Liver (tissue), 9 donors: ENCODE data around the gene WBP1. TPM values are rescaled to one million over a fixed set of nuclear protein-coding genes. Genes with fewer than 3 reads are reported as not detected.

Source experiments
- DNase-seq: peaks from one replicate; pipeline ENCODE4 v3.0.0-alpha.2; 2017; ENCODE audit warnings: low spot score
- H3K27ac ChIP-seq, 2 donors: one replicate each; pipeline ENCODE4 v1.7.0; 2013; ENCODE audit warnings: inconsistent platforms in 2 of 2, low read length in 2 of 2, control low read depth in 1 of 2, low read depth in 1 of 2, mild to moderate bottlenecking in 1 of 2
- H3K27me3 ChIP-seq, 4 donors: one replicate each; pipeline versions ENCODE4 v1.6.1 to v1.7.0; 2013; ENCODE audit warnings: low read length in 3 of 4, inconsistent platforms in 1 of 4, mild to moderate bottlenecking in 1 of 4, moderate library complexity in 1 of 4; ENCODE audit not compliant: control insufficient read depth in 4 of 4, insufficient read depth in 4 of 4
- H3K36me3 ChIP-seq, 4 donors: one replicate each; pipeline versions ENCODE4 v1.6.1 to v1.7.0; 2013; ENCODE audit warnings: low read length in 3 of 4, mild to moderate bottlenecking in 3 of 4, low read depth in 1 of 4, moderate library complexity in 1 of 4; ENCODE audit not compliant: control insufficient read depth in 4 of 4, insufficient read depth in 3 of 4
- H3K4me1 ChIP-seq, 4 donors: one replicate each; pipeline versions ENCODE4 v1.6.1 to v1.7.0; 2013; ENCODE audit warnings: low read length in 3 of 4, mild to moderate bottlenecking in 3 of 4, moderate library complexity in 1 of 4; ENCODE audit not compliant: control insufficient read depth in 4 of 4, insufficient read depth in 4 of 4
- H3K4me3 ChIP-seq, 3 donors: one replicate each; pipeline versions ENCODE4 v1.6.1 to v1.7.0; 2013; ENCODE audit warnings: low read length in 3 of 3, control low read depth in 1 of 3, low read depth in 1 of 3, mild to moderate bottlenecking in 1 of 3
- H3K9ac ChIP-seq, 2 donors: one replicate each; pipeline ENCODE4 v1.7.0; 2013; ENCODE audit warnings: low read length in 2 of 2, mild to moderate bottlenecking in 2 of 2, moderate library complexity in 2 of 2, control low read depth in 1 of 2, low read depth in 1 of 2
- H3K9me3 ChIP-seq, 4 donors: one replicate each; pipeline versions ENCODE4 v1.6.1 to v1.7.0; 2013; ENCODE audit warnings: low read length in 3 of 4; ENCODE audit not compliant: control insufficient read depth in 4 of 4
- ATF3 ChIP-seq: IDR thresholded peaks from 2 replicates; pipeline ENCODE4 v1.6.1; 2016; ENCODE audit warnings: antibody characterized with exemption
- FOXA1 ChIP-seq: IDR thresholded peaks from 2 replicates; pipeline ENCODE4 v1.6.1; 2016; ENCODE audit warnings: antibody characterized with exemption
- FOXA2 ChIP-seq: IDR thresholded peaks from 2 replicates; pipeline ENCODE4 v1.6.1; 2016; ENCODE audit warnings: antibody characterized with exemption
- GABPA ChIP-seq, 2 donors: IDR thresholded peaks in 1 of 2; conservative IDR thresholded peaks in 1 of 2; 2 replicates each; pipeline ENCODE4 v1.6.1; 2016; ENCODE audit warnings: antibody characterized with exemption in 2 of 2, mild to moderate bottlenecking in 1 of 2, moderate library complexity in 1 of 2
- HNF4A ChIP-seq, 2 donors: conservative IDR thresholded peaks; 2 replicates each; pipeline ENCODE4 v1.6.1; 2016; ENCODE audit warnings: antibody characterized with exemption in 2 of 2, mild to moderate bottlenecking in 2 of 2
- HNF4G ChIP-seq: IDR thresholded peaks from 2 replicates; pipeline ENCODE4 v1.6.1; 2016; ENCODE audit warnings: antibody characterized with exemption
- JUND ChIP-seq, 2 donors: IDR thresholded peaks; 2 replicates each; pipeline ENCODE4 v1.6.1; 2016; ENCODE audit warnings: antibody characterized with exemption in 2 of 2
- MAX ChIP-seq: IDR thresholded peaks from 2 replicates; pipeline ENCODE4 v1.6.1; 2016; ENCODE audit warnings: antibody characterized with exemption
- NR2F2 ChIP-seq: IDR thresholded peaks from 2 replicates; pipeline ENCODE4 v1.6.1; 2016; ENCODE audit warnings: antibody characterized with exemption
- RAD21 ChIP-seq, 2 donors: IDR thresholded peaks; 2 replicates each; pipeline ENCODE4 v1.6.1; 2016; ENCODE audit warnings: antibody characterized with exemption in 2 of 2, mild to moderate bottlenecking in 2 of 2
- REST ChIP-seq: IDR thresholded peaks from 2 replicates; pipeline ENCODE4 v1.6.1; 2016; ENCODE audit warnings: antibody characterized with exemption, mild to moderate bottlenecking
- RXRA ChIP-seq, 2 donors: IDR thresholded peaks; 2 replicates each; pipeline ENCODE4 v1.6.1; 2017 to 2018; ENCODE audit warnings: antibody characterized with exemption in 2 of 2, mild to moderate bottlenecking in 1 of 2
- SP1 ChIP-seq: IDR thresholded peaks from 2 replicates; pipeline ENCODE4 v1.6.1; 2018; ENCODE audit warnings: antibody characterized with exemption, mild to moderate bottlenecking
- TAF1 ChIP-seq: conservative IDR thresholded peaks from 2 replicates; pipeline ENCODE4 v1.6.1; 2016; ENCODE audit warnings: antibody characterized with exemption, mild to moderate bottlenecking
- YY1 ChIP-seq: IDR thresholded peaks from 2 replicates; pipeline ENCODE4 v1.6.1; 2016; ENCODE audit warnings: antibody characterized with exemption, mild to moderate bottlenecking
- ZBTB33 ChIP-seq: IDR thresholded peaks from 2 replicates; pipeline ENCODE4 v1.6.1; 2016; ENCODE audit warnings: antibody characterized with exemption
- WGBS: extraction: QIAGEN DNeasy Blood & Tissue Kit; methylation state at CpG from one replicate; pipeline ENCODE4 v1.1.7; 2013; 5-methylcytosine and 5-hydroxymethylcytosine counted together
- polyA plus RNA-seq, 2 donors: library from polyadenylated mRNA; stranded (reverse) in 1 of 2; unstranded in 1 of 2; fragments of 200-250 nt in 1 of 2; fragments of >200 nt in 1 of 2; fragmentation: Nextera tagmentation in 1 of 2; extraction: Ambion mirVana in 1 of 2; gene quantifications; one replicate each; pipeline versions ENCODE4 v1.2.1 to v1.2.3, GENCODE V29; 2013 to 2015
- total RNA-seq, 2 donors: library from RNA; depleted of rRNA; stranded (reverse); fragments of >200 nt; gene quantifications; one replicate each; pipeline ENCODE4 v1.2.3, GENCODE V29; 2014
- donor health status: healthy.
- donor health status: healthy.
- donor health status: healthy.
- donor health status: healthy.
- donor health status: healthy.

WBP1 gene
- total and polyA plus RNA-seq, 4 donors, result 19.2 to 45.0 (median 24.9) TPM

- TF ChIP-seq ZBTB33 (no peak), MAX (no peak), HNF4A (conservative IDR thresholded peaks at IDR 0.05) (no peak), FOXA2 (no peak), RAD21 (IDR thresholded peaks at IDR 0.05) (no peak), ATF3 (no peak), TAF1 (no peak), SP1 (no peak), RXRA (IDR thresholded peaks at IDR 0.05) (no peak), JUND (IDR thresholded peaks at IDR 0.05) (no peak)
Observed at GRCh38 chr2:74418312-74418711, 39.9 kb upstream of the WBP1 start (continued).

- Histone ChIP-seq H3K9me3 (no peaks in the 10 kb centered on the region), H3K36me3 (no peaks in the 10 kb centered on the region), H3K4me3 (no peak overlapping the region), H3K27ac (no peak overlapping the region), H3K9ac (no peak overlapping the region), H3K4me1 (peaks cover 7 to 23% (median 18%) of the 10 kb centered on the region in 4 donors), H3K27me3 (peaks cover 0 to 7% (median 0%) of the 10 kb centered on the region in 4 donors)
- DNase-seq, result no peak
- WGBS, result 92% methylated on average over 1 of the region's 1 CpG
- no peak for TF ChIP-seq SP1
- TF ChIP-seq TAF1, result no peak
- no peak for TF ChIP-seq HNF4A (conservative IDR thresholded peaks at IDR 0.05)
- TF ChIP-seq ATF3, result no peak
- TF ChIP-seq REST, result no peak
- TF ChIP-seq RXRA (IDR thresholded peaks at IDR 0.05), result no peak
Observed at GRCh38 chr2:74419345-74419744, 38.9 kb upstream of the WBP1 start.

- DNase-seq, result no peak
- H3K4me1 ChIP-seq, result peaks cover 7 to 24% (median 15%) of the 10 kb centered on the region in 4 donors
- no peaks in the 10 kb centered on the region for H3K9me3 ChIP-seq
- H3K27ac ChIP-seq, result no peak overlapping the region
- no peak overlapping the region for H3K4me3 ChIP-seq
- peaks cover 0 to 7% (median 0%) of the 10 kb centered on the region in 4 donors for H3K27me3 ChIP-seq
- no peak overlapping the region for H3K9ac ChIP-seq
- WGBS, result 82% methylated on average over 2 of the region's 2 CpGs
- no peaks in the 10 kb centered on the region for H3K36me3 ChIP-seq
- TF ChIP-seq REST (no peak), RAD21 (IDR thresholded peaks at IDR 0.05) (no peak), TAF1 (no peak), JUND (IDR thresholded peaks at IDR 0.05) (no peak), GABPA (IDR thresholded peaks at IDR 0.05 in 1 of 2, conservative IDR thresholded peaks at IDR 0.05 in 1 of 2) (no peak), MAX (no peak), NR2F2 (no peak), SP1 (no peak), ATF3 (no peak), HNF4G (no peak), ZBTB33 (no peak), YY1 (no peak), HNF4A (conservative IDR thresholded peaks at IDR 0.05) (no peak), FOXA1 (no peak)
Observed at GRCh38 chr2:74420006-74420405, 38.2 kb upstream of the WBP1 start.
